NCI-H2107 (cell line): ENCODE measurements around the gene NPAS3.
"Not testable (repeated sequence)": the region's sequence is repeated elsewhere in the genome, so short reads cannot be mapped to it uniquely, and the experiment has no call there.

Experiments used
- DNase-seq: peaks from one replicate; lab custom pipeline; 2025; lab: John Stamatoyannopoulos, UW

The NPAS3 gene

GRCh38 chr14:33081259-33081658 is 142.6 kb downstream of the NPAS3 start:
- peak; percentile 15 for DNase-seq

GRCh38 chr14:33085799-33086198 is 147.1 kb downstream of the NPAS3 start:
- no peak for DNase-seq

- DNase-seq, result not testable (repeated sequence)
These were observed 149.6 kb downstream of the NPAS3 start for GRCh38 chr14:33088274-33088673.

- no peak for DNase-seq
These were observed 159.3 kb downstream of the NPAS3 start for GRCh38 chr14:33098016-33098415.

- DNase-seq, result no peak
These were observed 164.8 kb downstream of the NPAS3 start for GRCh38 chr14:33103489-33103888.

GRCh38 chr14:33103966-33104365 is 165.3 kb downstream of the NPAS3 start:
- no peak for DNase-seq

GRCh38 chr14:33110737-33111443 is 172.2 kb downstream of the NPAS3 start:
- DNase-seq, result no peak

GRCh38 chr14:33114331-33114730 is 175.7 kb downstream of the NPAS3 start:
- no peak for DNase-seq

- DNase-seq, result no peak
These were observed 180.0 kb downstream of the NPAS3 start for GRCh38 chr14:33118668-33119067.

GRCh38 chr14:33120341-33120740 is 181.7 kb downstream of the NPAS3 start:
- DNase-seq, result no peak

- DNase-seq, result no peak
These were observed 182.3 kb downstream of the NPAS3 start for GRCh38 chr14:33120966-33121365.

- DNase-seq, result no peak
These were observed 184.6 kb downstream of the NPAS3 start for GRCh38 chr14:33123281-33123680.

- DNase-seq, result no peak
These were observed 187.8 kb downstream of the NPAS3 start for GRCh38 chr14:33126433-33126832.

GRCh38 chr14:33127531-33127930 is 188.9 kb downstream of the NPAS3 start:
- no peak for DNase-seq

- DNase-seq, result no peak
These were observed 193.1 kb downstream of the NPAS3 start for GRCh38 chr14:33131801-33132200.

GRCh38 chr14:33134162-33134561 is 195.5 kb downstream of the NPAS3 start:
- no peak for DNase-seq

- no peak for DNase-seq
These were observed 196.3 kb downstream of the NPAS3 start for GRCh38 chr14:33134975-33135374.

- no peak for DNase-seq
These were observed 212.2 kb downstream of the NPAS3 start for GRCh38 chr14:33150666-33151428.

- DNase-seq, result no peak
These were observed 224.4 kb downstream of the NPAS3 start for GRCh38 chr14:33163109-33163508.

- no peak for DNase-seq
These were observed 224.9 kb downstream of the NPAS3 start for GRCh38 chr14:33163600-33163999.

GRCh38 chr14:33165144-33165925 is 226.7 kb downstream of the NPAS3 start:
- DNase-seq, result no peak

GRCh38 chr14:33165926-33166289 is 227.2 kb downstream of the NPAS3 start:
- DNase-seq, result no peak

- no peak for DNase-seq
These were observed 237.3 kb downstream of the NPAS3 start for GRCh38 chr14:33175951-33176350.
